ENCODE results near the gene RAB3GAP2.
"Not testable (repeated sequence)": the region's sequence is repeated elsewhere in the genome, so short reads cannot be mapped to it uniquely, and the experiment has no call there.

RAB3GAP2 gene

GRCh38 chr1:220236278-220236677 is 36.0 kb downstream of the RAB3GAP2 start:
- not testable (repeated sequence) for DNase-seq

GRCh38 chr1:220235462-220235861 is 36.8 kb downstream of the RAB3GAP2 start:
- DNase-seq = no peak

GRCh38 chr1:220233927-220234326 is 38.3 kb downstream of the RAB3GAP2 start:
- no peak for DNase-seq

GRCh38 chr1:220229771-220230170 is 42.5 kb downstream of the RAB3GAP2 start:
- DNase-seq = no peak

- DNase-seq = no peak
Observed at GRCh38 chr1:220227393-220227792, 44.9 kb downstream of the RAB3GAP2 start.

- DNase-seq = no peak
Observed at GRCh38 chr1:220226752-220227151, 45.5 kb downstream of the RAB3GAP2 start.

GRCh38 chr1:220225957-220226356 is 46.3 kb downstream of the RAB3GAP2 start:
- DNase-seq = no peak

- DNase-seq = no peak
Observed at GRCh38 chr1:220224611-220225124, 47.6 kb downstream of the RAB3GAP2 start.

GRCh38 chr1:220224033-220224432 is 48.2 kb downstream of the RAB3GAP2 start:
- DNase-seq = no peak

GRCh38 chr1:220222939-220223338 is 49.3 kb downstream of the RAB3GAP2 start:
- no peak for DNase-seq

- no peak for DNase-seq
Observed at GRCh38 chr1:220221670-220222069, 50.6 kb downstream of the RAB3GAP2 start.

- DNase-seq = no peak
Observed at GRCh38 chr1:220221269-220221668, 51.0 kb downstream of the RAB3GAP2 start.

- DNase-seq = not testable (repeated sequence)
Observed at GRCh38 chr1:220220699-220221040, 51.6 kb downstream of the RAB3GAP2 start.

- no peak for DNase-seq
Observed at GRCh38 chr1:220219865-220220698, 52.2 kb downstream of the RAB3GAP2 start.

GRCh38 chr1:220219136-220219442 is 53.2 kb downstream of the RAB3GAP2 start:
- no peak for DNase-seq

- DNase-seq = peak; percentile 68
Observed at GRCh38 chr1:220218397-220219135, 53.7 kb downstream of the RAB3GAP2 start.

- DNase-seq = no peak
Observed at GRCh38 chr1:220217383-220217988, 54.8 kb downstream of the RAB3GAP2 start.

GRCh38 chr1:220213382-220213983 is 58.8 kb downstream of the RAB3GAP2 start:
- DNase-seq = no peak

- DNase-seq = no peak
Observed at GRCh38 chr1:220207411-220207810, 64.8 kb downstream of the RAB3GAP2 start.

- DNase-seq = not testable (repeated sequence)
Observed at GRCh38 chr1:220204758-220205157, 67.5 kb downstream of the RAB3GAP2 start.

GRCh38 chr1:220203816-220204215 is 68.4 kb downstream of the RAB3GAP2 start:
- no peak for DNase-seq

- no peak for DNase-seq
Observed at GRCh38 chr1:220198186-220199005, 73.9 kb downstream of the RAB3GAP2 start.
